GM18870 (cell line): Measurements from ENCODE around the gene ADAD2.
"Not testable (repeated sequence)": the region's sequence is repeated elsewhere in the genome, so short reads cannot be mapped to it uniquely, and the experiment has no call there.

Experiments
- ATAC-seq: cut with Tn5 transposase; IDR thresholded peaks from one replicate; pipeline ENCODE4 v1.9.1; 2021; ENCODE audit warnings: moderate library complexity; ENCODE audit not compliant: unreplicated experiment

The ADAD2 gene

GRCh38 chr16:84195201-84196093 is 4.5 kb downstream of the ADAD2 start:
- no peak for ATAC-seq

GRCh38 chr16:84196101-84196500 is 5.1 kb downstream of the ADAD2 start:
- no peak for ATAC-seq

GRCh38 chr16:84196727-84197394 is 5.9 kb downstream of the ADAD2 start:
- ATAC-seq, result no peak

- no peak for ATAC-seq
Measured at GRCh38 chr16:84197466-84198128, 6.6 kb downstream of the ADAD2 start.

GRCh38 chr16:84198401-84198800 is 7.4 kb downstream of the ADAD2 start:
- no peak for ATAC-seq

- no peak for ATAC-seq
Measured at GRCh38 chr16:84199097-84199496, 8.1 kb downstream of the ADAD2 start.

- ATAC-seq, result no peak
Measured at GRCh38 chr16:84199861-84200260, 8.9 kb downstream of the ADAD2 start.

- ATAC-seq, result not testable (repeated sequence)
Measured at GRCh38 chr16:84204551-84204950, 13.6 kb downstream of the ADAD2 start.

GRCh38 chr16:84205123-84205522 is 14.2 kb downstream of the ADAD2 start:
- ATAC-seq, result not testable (repeated sequence)

- ATAC-seq, result no peak
Measured at GRCh38 chr16:84205976-84206691, 15.2 kb downstream of the ADAD2 start.

GRCh38 chr16:84207251-84207650 is 16.3 kb downstream of the ADAD2 start:
- no peak for ATAC-seq

- ATAC-seq, result no peak
Measured at GRCh38 chr16:84207879-84208278, 16.9 kb downstream of the ADAD2 start.

GRCh38 chr16:84209989-84210388 is 19.0 kb downstream of the ADAD2 start:
- ATAC-seq, result no peak

- no peak for ATAC-seq
Measured at GRCh38 chr16:84212154-84212553, 21.2 kb downstream of the ADAD2 start.

- ATAC-seq, result no peak
Measured at GRCh38 chr16:84212631-84213030, 21.7 kb downstream of the ADAD2 start.

- ATAC-seq, result no peak
Measured at GRCh38 chr16:84214451-84215066, 23.6 kb downstream of the ADAD2 start.

GRCh38 chr16:84215531-84215930 is 24.6 kb downstream of the ADAD2 start:
- no peak for ATAC-seq

GRCh38 chr16:84216144-84216543 is 25.2 kb downstream of the ADAD2 start:
- not testable (repeated sequence) for ATAC-seq

GRCh38 chr16:84218176-84218823 is 27.3 kb downstream of the ADAD2 start:
- ATAC-seq, result no peak

- no peak for ATAC-seq
Measured at GRCh38 chr16:84218956-84219355, 28.0 kb downstream of the ADAD2 start.
